Trophoblast cell (in vitro differentiated cells and primary cell): ENCODE results near the gene PAX8.

ENCODE experiments used
- DNase-seq, 2 donors: peaks; one replicate each; pipeline ENCODE4 v3.0.0-alpha.2; 2016
- H2AFZ ChIP-seq: 2 replicates; pipeline ENCODE4 v1.6.1; 2013; ENCODE audit warnings: low read length, moderate library complexity, mild to moderate bottlenecking; ENCODE audit not compliant: insufficient read depth, poor library complexity
- H2AK5ac ChIP-seq: 2 replicates; pipeline ENCODE4 v1.6.1; 2013; ENCODE audit warnings: mild to moderate bottlenecking, low read length
- H2BK120ac ChIP-seq: 2 replicates; pipeline ENCODE4 v1.6.1; 2013; ENCODE audit warnings: low read length, mild to moderate bottlenecking, moderate library complexity; ENCODE audit not compliant: insufficient read depth, poor library complexity
- H2BK12ac ChIP-seq: 2 replicates; pipeline ENCODE4 v1.6.1; 2013; ENCODE audit warnings: mild to moderate bottlenecking, low read length, moderate library complexity
- H2BK5ac ChIP-seq: 2 replicates; pipeline ENCODE4 v1.6.1; 2013; ENCODE audit warnings: low read length, low read depth, moderate library complexity, mild to moderate bottlenecking; ENCODE audit not compliant: poor library complexity
- H3K14ac ChIP-seq: 2 replicates; pipeline ENCODE4 v1.6.1; 2013; ENCODE audit warnings: mild to moderate bottlenecking, low read length
- H3K18ac ChIP-seq: 2 replicates; pipeline ENCODE4 v1.6.1; 2013; ENCODE audit warnings: mild to moderate bottlenecking, low read length
- H3K23ac ChIP-seq: 2 replicates; pipeline ENCODE4 v1.6.1; 2013; ENCODE audit warnings: low read length
- H3K27ac ChIP-seq: 2 replicates; pipeline ENCODE4 v1.5.1; 2013; ENCODE audit warnings: low read depth, mild to moderate bottlenecking, inconsistent platforms, low read length, moderate library complexity
- H3K27me3 ChIP-seq: 2 replicates; pipeline ENCODE4 v1.6.1; 2013; ENCODE audit warnings: inconsistent platforms, mild to moderate bottlenecking, low read length, moderate library complexity; ENCODE audit not compliant: insufficient read depth
- H3K36me3 ChIP-seq, 2 experiments: 1 replicate in 1 of 2; 2 replicates in 1 of 2; pipeline ENCODE4 v1.6.1; 2013; ENCODE audit warnings: low read length in 2 of 2, mild to moderate bottlenecking in 2 of 2, moderate library complexity in 1 of 2; ENCODE audit not compliant: insufficient read depth in 2 of 2, control insufficient read depth in 1 of 2
- H3K4ac ChIP-seq: 2 replicates; pipeline ENCODE4 v1.6.1; 2013; ENCODE audit warnings: low read depth, mild to moderate bottlenecking, low read length, moderate library complexity
- H3K4me1 ChIP-seq, 2 experiments: 1 replicate in 1 of 2; 2 replicates in 1 of 2; pipeline ENCODE4 v1.6.1; 2013; ENCODE audit warnings: low read length in 2 of 2, mild to moderate bottlenecking in 2 of 2, moderate library complexity in 1 of 2; ENCODE audit not compliant: insufficient read depth in 2 of 2, control insufficient read depth in 1 of 2
- H3K4me2 ChIP-seq: 2 replicates; pipeline ENCODE4 v1.6.1; 2013; ENCODE audit warnings: inconsistent platforms, mild to moderate bottlenecking, low read length, moderate library complexity
- H3K4me3 ChIP-seq: 2 replicates; pipeline ENCODE4 v1.5.1; 2013; ENCODE audit warnings: mild to moderate bottlenecking, low read depth, low read length, inconsistent platforms
- H3K79me1 ChIP-seq: one replicate; pipeline ENCODE4 v1.6.1; 2013; ENCODE audit warnings: low read length
- H3K79me2 ChIP-seq: 2 replicates; pipeline ENCODE4 v1.6.1; 2013; ENCODE audit warnings: low read length, mild to moderate bottlenecking; ENCODE audit not compliant: control insufficient read depth, insufficient read depth, poor library complexity
- H3K9ac ChIP-seq: 2 replicates; pipeline ENCODE4 v1.6.1; 2013; ENCODE audit warnings: mild to moderate bottlenecking, low read length
- H3K9me3 ChIP-seq: 2 replicates; pipeline ENCODE4 v1.6.1; 2013; ENCODE audit warnings: low read depth, mild to moderate bottlenecking, control low read depth, inconsistent platforms, low read length; ENCODE audit not compliant: insufficient read depth
- H4K12ac ChIP-seq: 2 replicates; pipeline ENCODE4 v1.6.1; 2013; ENCODE audit warnings: low read depth, mild to moderate bottlenecking, low read length, moderate library complexity
- H4K8ac ChIP-seq: 2 replicates; pipeline ENCODE4 v1.6.1; 2013; ENCODE audit warnings: low read depth, mild to moderate bottlenecking, low read length, moderate library complexity
- H4K91ac ChIP-seq: one replicate; pipeline ENCODE4 v1.6.1; 2013; ENCODE audit warnings: low read depth, mild to moderate bottlenecking, low read length, moderate library complexity
- WGBS: extraction: QIAGEN DNeasy Blood & Tissue Kit; methylation state at CpG from one replicate; pipeline ENCODE4 v1.1.7; 2013; ENCODE audit warnings: missing lambda C conversion rate; ENCODE audit not compliant: insufficient read length, insufficient coverage; ENCODE audit errors: extremely low coverage; 5-methylcytosine and 5-hydroxymethylcytosine counted together

Gene PAX8

GRCh38 chr2:113231064-113231463, 47.7 kb downstream of the PAX8 start:
- H3K27me3 ChIP-seq: no peaks in the 10 kb centered on the region
- H3K9ac ChIP-seq: no peak overlapping the region
- WGBS: no CpG with 5 or more reads among the region's 3 CpGs

GRCh38 chr2:113230531-113230930, 48.2 kb downstream of the PAX8 start:
- Histone ChIP-seq H3K36me3 (no peaks in the 10 kb centered on the region), H3K14ac (no peak overlapping the region), H3K18ac (no peak overlapping the region), H2AFZ (no peak overlapping the region), H2AK5ac (no peak overlapping the region), H3K4me2 (no peak overlapping the region), H3K4ac (no peak overlapping the region), H3K79me1 (no peaks in the 10 kb centered on the region), H2BK12ac (no peak overlapping the region), H3K4me3 (no peak overlapping the region), H3K27me3 (no peaks in the 10 kb centered on the region), H2BK120ac (no peak overlapping the region), H3K9me3 (no peaks in the 10 kb centered on the region), H3K23ac (no peak overlapping the region), H3K79me2 (no peaks in the 10 kb centered on the region), H4K8ac (no peak overlapping the region), H3K9ac (no peak overlapping the region), H3K4me1 (no peaks in the 10 kb centered on the region), H4K12ac (no peak overlapping the region), H3K27ac (no peak overlapping the region), H2BK5ac (no peak overlapping the region), H4K91ac (no peak overlapping the region)
- DNase-seq: no peak
- WGBS: 100% methylated on average over 2 of the region's 6 CpGs

More at GRCh38 chr2:113231064-113231463, 47.7 kb downstream of the PAX8 start:
- H2AK5ac ChIP-seq: no peak overlapping the region
- no peak overlapping the region for H3K14ac ChIP-seq
- no peak overlapping the region for H2BK120ac ChIP-seq
- H4K8ac ChIP-seq: no peak overlapping the region
- no peaks in the 10 kb centered on the region for H3K36me3 ChIP-seq
- no peak overlapping the region for H2AFZ ChIP-seq
- no peaks in the 10 kb centered on the region for H3K4me1 ChIP-seq
- no peak overlapping the region for H4K91ac ChIP-seq
- H3K79me2 ChIP-seq: no peaks in the 10 kb centered on the region
- no peak overlapping the region for H3K27ac ChIP-seq
- no peak overlapping the region for H3K4ac ChIP-seq
- H3K23ac ChIP-seq: no peak overlapping the region
- H2BK5ac ChIP-seq: no peak overlapping the region
- H4K12ac ChIP-seq: no peak overlapping the region
- H2BK12ac ChIP-seq: no peak overlapping the region
- no peak for DNase-seq
- H3K79me1 ChIP-seq: no peaks in the 10 kb centered on the region
- H3K4me3 ChIP-seq: no peak overlapping the region
- no peak overlapping the region for H3K18ac ChIP-seq
- H3K9me3 ChIP-seq: no peaks in the 10 kb centered on the region
- H3K4me2 ChIP-seq: no peak overlapping the region

- Histone ChIP-seq H2AK5ac (no peak overlapping the region), H3K4me1 (no peaks in the 10 kb centered on the region), H3K36me3 (no peaks in the 10 kb centered on the region), H4K12ac (no peak overlapping the region), H2BK5ac (no peak overlapping the region), H3K9me3 (no peaks in the 10 kb centered on the region), H4K91ac (no peak overlapping the region), H3K27me3 (no peaks in the 10 kb centered on the region), H3K9ac (no peak overlapping the region), H2BK12ac (no peak overlapping the region), H3K79me2 (no peaks in the 10 kb centered on the region), H2AFZ (no peak overlapping the region), H3K4me2 (no peak overlapping the region), H4K8ac (no peak overlapping the region), H3K23ac (no peak overlapping the region), H3K27ac (no peak overlapping the region), H3K4ac (no peak overlapping the region), H3K18ac (no peak overlapping the region), H2BK120ac (no peak overlapping the region), H3K4me3 (no peak overlapping the region), H3K14ac (no peak overlapping the region), H3K79me1 (no peaks in the 10 kb centered on the region)
- DNase-seq: no peak
- WGBS: no CpG with 5 or more reads among the region's 3 CpGs
These were observed 48.9 kb downstream of the PAX8 start for GRCh38 chr2:113229795-113230194.

GRCh38 chr2:113228991-113229716, 49.6 kb downstream of the PAX8 start:
- H3K4me3 ChIP-seq: no peak overlapping the region
- H3K79me1 ChIP-seq: no peaks in the 10 kb centered on the region
- H3K9me3 ChIP-seq: no peaks in the 10 kb centered on the region
- no peaks in the 10 kb centered on the region for H3K27me3 ChIP-seq
- no peak overlapping the region for H2BK5ac ChIP-seq
- DNase-seq: peak; percentile 47 to 76
- no peak overlapping the region for H2BK12ac ChIP-seq
- no peak overlapping the region for H3K4me2 ChIP-seq
- no peak overlapping the region for H4K91ac ChIP-seq
- no peak overlapping the region for H3K18ac ChIP-seq
- H3K79me2 ChIP-seq: no peaks in the 10 kb centered on the region
- H3K27ac ChIP-seq: no peak overlapping the region
- H4K12ac ChIP-seq: no peak overlapping the region
- no peak overlapping the region for H4K8ac ChIP-seq
- H3K4me1 ChIP-seq: no peaks in the 10 kb centered on the region
- H3K14ac ChIP-seq: no peak overlapping the region
- no peak overlapping the region for H2AFZ ChIP-seq
- no peak overlapping the region for H3K4ac ChIP-seq
- no peaks in the 10 kb centered on the region for H3K36me3 ChIP-seq
- no peak overlapping the region for H3K23ac ChIP-seq
- H2BK120ac ChIP-seq: no peak overlapping the region
- no CpG with 5 or more reads among the region's 3 CpGs for WGBS
- H2AK5ac ChIP-seq: no peak overlapping the region
- H3K9ac ChIP-seq: no peak overlapping the region
